ENCODE results near the gene SURF1.
A peak's percentile ranks its signal among the peaks of the same experiment; 100 is the strongest.

Gene SURF1

DNA sequence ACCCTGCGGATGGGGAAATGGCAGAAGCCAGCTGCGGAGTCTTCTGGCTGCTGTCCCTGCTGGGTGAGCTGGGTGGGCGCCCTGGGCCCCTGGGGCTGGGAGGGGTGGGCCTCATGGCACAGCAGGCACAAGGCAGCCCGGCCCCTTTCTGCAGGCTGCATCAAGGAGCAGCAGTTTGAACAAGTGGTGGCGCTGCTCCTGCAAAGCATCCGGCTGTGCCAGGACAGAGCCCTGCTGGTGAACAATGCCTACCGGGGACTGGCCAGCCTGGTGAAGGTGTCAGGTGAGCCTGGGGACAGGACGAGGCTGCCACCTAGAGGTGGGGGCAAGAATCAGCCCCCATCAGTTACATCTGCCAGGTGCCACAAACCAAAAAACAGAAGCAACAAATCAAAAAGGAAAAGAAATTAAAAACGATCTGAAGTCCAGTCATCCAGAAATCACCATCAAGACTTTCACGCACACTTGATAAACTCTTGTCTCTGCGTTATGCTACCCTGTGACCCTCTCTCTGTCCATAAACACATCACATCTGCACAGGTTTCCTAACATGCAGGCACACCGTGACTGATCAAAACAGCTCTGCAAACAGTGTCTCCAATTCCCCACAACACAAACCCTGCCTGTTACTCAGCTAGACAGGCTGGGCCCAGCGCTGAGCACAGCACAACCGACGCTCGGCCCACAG lies 47.6 kb upstream of the SURF1 start:
- no peak overlapping the region for H3K27ac ChIP-seq (ENCODE audit: low read depth, low read length, poor library complexity, severe bottlenecking)
- no peaks in the 10 kb centered on the region for H3K9me2 ChIP-seq (ENCODE audit: low read depth, low read length)

GRCh38 chr9:133402689-133403088 lies 46.4 kb upstream of the SURF1 start:
- Histone ChIP-seq H3K9ac (ENCODE audit: low read length) (no peak overlapping the region), H3K79me2 (ENCODE audit: insufficient read depth, low read length) (no peaks in the 10 kb centered on the region), H3K4me1 (ENCODE audit: insufficient read depth, low read length, severe bottlenecking) (no peaks in the 10 kb centered on the region), H3K4me2 (ENCODE audit: low read length) (no peak overlapping the region), H3K36me3 (ENCODE audit: insufficient read depth, low read length) (peaks cover 41% of the 10 kb centered on the region), H3K9me3 (ENCODE audit: low read length) (no peaks in the 10 kb centered on the region), H3K27me3 (ENCODE audit: insufficient read depth, low read length) (no peaks in the 10 kb centered on the region), H3K4me3 (ENCODE audit: low read depth, low read length, poor library complexity, severe bottlenecking) (no peak overlapping the region), H3K27ac (ENCODE audit: low read depth, low read length, poor library complexity, severe bottlenecking) (no peak overlapping the region), H2AFZ (ENCODE audit: low read length) (no peak overlapping the region), H4K20me1 (ENCODE audit: insufficient read depth, low read length) (no peaks in the 10 kb centered on the region), H3F3A (ENCODE audit: insufficient read depth, low read length) (no peaks in the 10 kb centered on the region), H3K9me2 (ENCODE audit: low read depth, low read length) (no peaks in the 10 kb centered on the region)
- TF ChIP-seq CTCF (IDR thresholded peaks at IDR 0.05; ENCODE audit: low read length) (no peak), EZH2 (IDR thresholded peaks at IDR 0.05; ENCODE audit: borderline replicate concordance, low read length) (no peak)

More for the DNA sequence above, 47.6 kb upstream of the SURF1 start:
- TF ChIP-seq CTCF (IDR thresholded peaks at IDR 0.05; ENCODE audit: low read length) (peak; percentile 91), EZH2 (IDR thresholded peaks at IDR 0.05; ENCODE audit: borderline replicate concordance, low read length) (no peak)
- no peaks in the 10 kb centered on the region for H3K4me1 ChIP-seq (ENCODE audit: insufficient read depth, low read length, severe bottlenecking)
- no peak overlapping the region for H2AFZ ChIP-seq (ENCODE audit: low read length)
- no peak overlapping the region for H3K4me2 ChIP-seq (ENCODE audit: low read length)
- no peak overlapping the region for H3K4me3 ChIP-seq (ENCODE audit: low read depth, low read length, poor library complexity, severe bottlenecking)
- H3K79me2 ChIP-seq (ENCODE audit: insufficient read depth, low read length): no peaks in the 10 kb centered on the region
- no peaks in the 10 kb centered on the region for H3K9me3 ChIP-seq (ENCODE audit: low read length)
- no peak overlapping the region for H3K9ac ChIP-seq (ENCODE audit: low read length)
- H3K27me3 ChIP-seq (ENCODE audit: insufficient read depth, low read length): no peaks in the 10 kb centered on the region
- no peaks in the 10 kb centered on the region for H4K20me1 ChIP-seq (ENCODE audit: insufficient read depth, low read length)
- peaks cover 50% of the 10 kb centered on the region for H3K36me3 ChIP-seq (ENCODE audit: insufficient read depth, low read length)
- no peaks in the 10 kb centered on the region for H3F3A ChIP-seq (ENCODE audit: insufficient read depth, low read length)

- H3K79me2 ChIP-seq (ENCODE audit: insufficient read depth, low read length): no peaks in the 10 kb centered on the region
- H3K36me3 ChIP-seq (ENCODE audit: insufficient read depth, low read length): peaks cover 31% of the 10 kb centered on the region
- H3K9ac ChIP-seq (ENCODE audit: low read length): no peak overlapping the region
- H3K27me3 ChIP-seq (ENCODE audit: insufficient read depth, low read length): peaks cover 5% of the 10 kb centered on the region
- H3K4me2 ChIP-seq (ENCODE audit: low read length): no peak overlapping the region
- H3K4me3 ChIP-seq (ENCODE audit: low read depth, low read length, poor library complexity, severe bottlenecking): no peak overlapping the region
- no peaks in the 10 kb centered on the region for H3K9me3 ChIP-seq (ENCODE audit: low read length)
- H3F3A ChIP-seq (ENCODE audit: insufficient read depth, low read length): no peaks in the 10 kb centered on the region
- no peaks in the 10 kb centered on the region for H4K20me1 ChIP-seq (ENCODE audit: insufficient read depth, low read length)
- no peak overlapping the region for H2AFZ ChIP-seq (ENCODE audit: low read length)
- no peak overlapping the region for H3K27ac ChIP-seq (ENCODE audit: low read depth, low read length, poor library complexity, severe bottlenecking)
- TF ChIP-seq EZH2 (IDR thresholded peaks at IDR 0.05; ENCODE audit: borderline replicate concordance, low read length): no peak
- TF ChIP-seq CTCF (IDR thresholded peaks at IDR 0.05; ENCODE audit: low read length): no peak
- H3K9me2 ChIP-seq (ENCODE audit: low read depth, low read length): no peaks in the 10 kb centered on the region
- H3K4me1 ChIP-seq (ENCODE audit: insufficient read depth, low read length, severe bottlenecking): no peaks in the 10 kb centered on the region
These were observed 45.3 kb upstream of the SURF1 start for GRCh38 chr9:133401588-133401987.

Data from OCI-LY1 (cell line).